GM18502 (cell line): ENCODE results near the gene PAQR5.

Experiments
- ATAC-seq: cut with Tn5 transposase; IDR thresholded peaks from one replicate; pipeline ENCODE4 v1.9.1; 2021; ENCODE audit warnings: mild to moderate bottlenecking; ENCODE audit not compliant: unreplicated experiment, poor library complexity

PAQR5 gene

DNA sequence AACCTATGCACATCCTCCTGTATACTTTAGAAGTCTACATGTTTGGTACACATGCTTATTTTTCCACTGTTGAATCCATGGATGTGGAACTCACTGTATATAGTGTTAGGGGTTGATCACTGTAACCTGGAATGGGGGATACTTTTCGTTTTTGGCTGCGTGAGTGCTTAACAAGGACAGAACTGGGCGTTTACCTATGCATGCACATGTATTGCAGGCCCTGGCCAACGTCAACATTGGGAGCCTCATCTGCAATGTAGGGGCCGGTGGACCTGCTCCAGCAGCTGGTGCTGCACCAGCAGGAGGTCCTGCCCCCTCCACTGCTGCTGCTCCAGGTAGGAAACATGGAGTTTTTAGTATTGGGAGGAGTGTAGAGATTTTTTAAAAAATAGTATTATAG, 156.2 kb downstream of the PAQR5 start:
- no peak for ATAC-seq

DNA sequence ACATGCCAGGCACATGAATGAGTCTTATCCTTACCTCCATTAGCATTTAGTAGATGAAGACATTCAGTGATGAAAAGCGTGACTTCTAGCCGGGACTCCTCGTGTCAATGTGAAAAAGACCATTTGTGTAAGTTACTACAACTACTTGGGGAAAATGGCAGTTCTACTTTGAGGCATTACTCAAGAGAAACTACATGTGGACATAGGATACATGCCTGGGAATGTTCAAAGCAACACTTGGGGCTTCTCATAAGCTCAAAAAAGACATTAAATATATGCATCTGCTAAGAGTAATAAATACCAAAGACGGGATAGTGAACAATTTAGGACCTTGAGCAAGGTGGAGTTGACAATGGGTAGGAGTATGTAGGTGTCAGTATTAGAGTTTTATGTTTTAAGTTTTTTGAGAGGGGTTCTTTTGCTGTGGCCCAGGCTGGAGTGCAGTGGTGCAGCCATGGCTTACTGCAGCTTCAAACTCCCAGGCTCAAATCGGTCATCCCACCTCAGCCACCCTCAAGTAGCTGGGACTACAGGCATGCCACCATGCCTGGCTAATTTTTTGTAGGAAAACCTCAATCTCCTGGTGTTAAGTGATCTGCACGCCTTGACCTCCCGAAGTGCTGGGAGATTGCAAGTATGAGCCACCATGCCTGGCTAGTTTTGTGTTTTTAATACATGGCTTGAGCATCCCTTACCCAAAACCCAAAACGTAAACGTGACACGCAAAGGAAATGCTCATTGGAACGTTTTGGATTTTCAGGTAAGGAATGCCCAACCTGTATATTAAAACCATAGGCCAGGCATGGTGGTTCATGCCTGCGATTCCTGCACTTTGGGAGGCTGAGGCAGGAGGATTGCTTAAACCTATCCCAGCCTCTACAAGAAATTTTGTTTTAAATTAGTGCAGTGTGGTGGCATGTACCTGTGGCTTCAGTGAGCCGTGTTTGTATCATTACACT, 157.8 kb downstream of the PAQR5 start:
- ATAC-seq: no peak
